ACHN (cell line): ENCODE results near the gene SLITRK3.

ENCODE experiments used
- DNase-seq: peaks from one replicate; pipeline ENCODE4 v3.0.0-alpha.2; 2015
- in situ Hi-C: cut with HindIII; loops from 2 replicates; pipeline ENCODE4 v1.10.0; 2017; ENCODE audit warnings: low sequenced_read_pairs, low pct_ligation_motif_present, low pct_unique_long_range_greater_than_20kb

SLITRK3 gene, protein sequence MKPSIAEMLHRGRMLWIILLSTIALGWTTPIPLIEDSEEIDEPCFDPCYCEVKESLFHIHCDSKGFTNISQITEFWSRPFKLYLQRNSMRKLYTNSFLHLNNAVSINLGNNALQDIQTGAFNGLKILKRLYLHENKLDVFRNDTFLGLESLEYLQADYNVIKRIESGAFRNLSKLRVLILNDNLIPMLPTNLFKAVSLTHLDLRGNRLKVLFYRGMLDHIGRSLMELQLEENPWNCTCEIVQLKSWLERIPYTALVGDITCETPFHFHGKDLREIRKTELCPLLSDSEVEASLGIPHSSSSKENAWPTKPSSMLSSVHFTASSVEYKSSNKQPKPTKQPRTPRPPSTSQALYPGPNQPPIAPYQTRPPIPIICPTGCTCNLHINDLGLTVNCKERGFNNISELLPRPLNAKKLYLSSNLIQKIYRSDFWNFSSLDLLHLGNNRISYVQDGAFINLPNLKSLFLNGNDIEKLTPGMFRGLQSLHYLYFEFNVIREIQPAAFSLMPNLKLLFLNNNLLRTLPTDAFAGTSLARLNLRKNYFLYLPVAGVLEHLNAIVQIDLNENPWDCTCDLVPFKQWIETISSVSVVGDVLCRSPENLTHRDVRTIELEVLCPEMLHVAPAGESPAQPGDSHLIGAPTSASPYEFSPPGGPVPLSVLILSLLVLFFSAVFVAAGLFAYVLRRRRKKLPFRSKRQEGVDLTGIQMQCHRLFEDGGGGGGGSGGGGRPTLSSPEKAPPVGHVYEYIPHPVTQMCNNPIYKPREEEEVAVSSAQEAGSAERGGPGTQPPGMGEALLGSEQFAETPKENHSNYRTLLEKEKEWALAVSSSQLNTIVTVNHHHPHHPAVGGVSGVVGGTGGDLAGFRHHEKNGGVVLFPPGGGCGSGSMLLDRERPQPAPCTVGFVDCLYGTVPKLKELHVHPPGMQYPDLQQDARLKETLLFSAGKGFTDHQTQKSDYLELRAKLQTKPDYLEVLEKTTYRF

DNA sequence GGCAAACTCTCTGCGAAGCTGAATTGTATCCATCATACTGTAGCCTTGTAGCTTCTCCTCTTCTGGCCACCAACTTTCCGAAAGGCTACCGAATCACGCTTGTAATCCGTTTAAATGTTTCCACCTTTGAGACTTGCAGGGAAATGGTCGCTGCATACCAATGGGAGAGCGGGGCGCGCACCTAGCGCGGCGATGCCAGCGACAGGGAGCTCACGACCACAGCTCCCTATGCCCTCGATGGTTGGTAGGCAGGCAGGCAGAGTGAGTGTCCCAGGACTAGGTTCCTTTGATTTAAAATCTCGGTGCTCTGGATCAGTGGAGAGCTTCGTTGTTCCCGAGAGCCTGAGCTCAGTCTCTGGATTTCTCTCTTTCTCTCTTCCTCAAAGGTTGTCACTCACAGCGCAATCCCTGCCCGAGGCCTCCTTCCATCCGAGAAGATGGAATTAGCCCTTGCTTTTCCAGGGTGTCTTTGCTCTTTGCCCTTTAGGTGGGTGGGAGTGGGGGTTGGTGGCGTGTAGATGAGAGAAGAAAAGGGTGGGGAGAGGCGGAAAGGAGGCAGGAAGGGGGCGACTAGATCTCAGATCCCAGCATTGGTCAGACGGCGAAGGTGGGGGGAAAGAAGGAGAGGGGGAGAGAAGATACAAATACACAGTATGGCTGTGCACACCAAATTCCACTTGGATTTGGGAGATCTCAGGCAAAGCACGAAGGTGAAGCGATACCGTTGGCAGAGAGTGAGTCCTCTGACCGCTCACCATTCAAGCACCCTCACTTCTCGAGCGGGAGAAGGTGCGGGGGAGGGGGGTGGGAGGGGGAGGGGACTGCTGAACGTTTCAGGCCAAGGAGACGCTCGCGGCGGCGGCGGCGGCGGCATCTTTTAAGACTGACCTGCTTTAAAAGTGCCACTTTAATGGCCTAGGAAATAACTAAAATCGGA is at the start of gene SLITRK3:
SLITRK3 (minus strand) TSS at position 745 of the 937 bp plus-strand sequence. CDS start 5,554 bp downstream, outside the sequence.
- in situ Hi-C loops: no loop called here
- DNase-seq: no peak

DNA sequence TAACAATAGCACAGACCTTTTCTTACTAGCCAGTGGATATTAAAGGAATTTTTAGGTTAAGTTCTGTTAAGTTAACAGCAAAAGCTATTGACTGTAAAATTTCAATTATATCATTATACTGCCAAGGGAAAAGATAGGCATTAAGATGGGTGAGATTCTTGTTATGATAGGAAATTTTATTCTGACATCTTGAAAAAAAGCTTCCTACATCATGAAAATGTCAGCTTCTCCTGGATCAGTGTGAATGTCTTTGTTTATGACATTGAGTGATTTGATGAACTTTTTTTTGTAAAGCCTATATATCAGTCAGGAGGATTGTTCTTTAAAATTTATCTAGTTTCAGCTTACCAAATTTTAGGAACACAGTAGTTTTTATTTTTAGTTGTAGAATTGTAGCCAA is 47.4 kb upstream of the SLITRK3 start:
- in situ Hi-C loops: no loop called here
- no peak for DNase-seq

GRCh38 chr3:165233501-165234195 is 37.5 kb upstream of the SLITRK3 start:
- no peak for DNase-seq
- in situ Hi-C loops: no loop called here

- DNase-seq: no peak
- in situ Hi-C loops: no loop called here
These were observed 29.4 kb upstream of the SLITRK3 start for GRCh38 chr3:165225604-165226003.

DNA sequence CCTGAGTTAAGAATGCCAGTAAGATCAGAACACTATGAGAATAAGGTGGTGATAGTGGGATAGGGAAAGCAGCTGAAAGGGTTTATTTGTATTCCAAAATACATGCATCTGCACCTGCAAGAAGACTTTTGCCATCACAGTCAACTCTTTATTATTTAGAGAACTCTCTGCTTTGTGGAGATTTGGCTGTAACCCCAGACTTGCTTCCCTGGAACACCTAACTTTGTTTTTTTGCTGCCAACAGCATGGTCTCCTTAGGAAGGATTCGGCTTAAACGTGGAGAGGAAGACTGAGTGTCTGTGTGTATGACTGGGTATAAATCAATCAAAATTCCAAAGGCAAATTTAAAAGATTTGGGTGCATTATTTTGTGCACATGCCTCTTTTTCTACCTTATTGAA is 21.6 kb upstream of the SLITRK3 start:
- in situ Hi-C loops: no loop called here
- no peak for DNase-seq

GRCh38 chr3:165212580-165212979 is 16.4 kb upstream of the SLITRK3 start:
- DNase-seq: no peak
- in situ Hi-C loops: no loop called here

GRCh38 chr3:165211721-165212120 is 15.5 kb upstream of the SLITRK3 start:
- in situ Hi-C loops: no loop called here
- no peak for DNase-seq

- in situ Hi-C loops: no loop called here
- DNase-seq: no peak
These were observed 14.5 kb upstream of the SLITRK3 start for GRCh38 chr3:165210727-165211126.

GRCh38 chr3:165210132-165210531 is 13.9 kb upstream of the SLITRK3 start:
- peak; percentile 17 for DNase-seq

GRCh38 chr3:165206454-165207266 is 10.5 kb upstream of the SLITRK3 start:
- in situ Hi-C loops: no loop called here
- peak; percentile 81 for DNase-seq

More at GRCh38 chr3:165210132-165210531, 13.9 kb upstream of the SLITRK3 start:
- in situ Hi-C loops: no loop called here

- in situ Hi-C loops: no loop called here
- DNase-seq: no peak
These were observed 8.3 kb upstream of the SLITRK3 start for GRCh38 chr3:165204445-165204844.

GRCh38 chr3:165202995-165203394 is 6.8 kb upstream of the SLITRK3 start:
- in situ Hi-C loops: no loop called here
- no peak for DNase-seq

GRCh38 chr3:165201964-165202363 is 5.8 kb upstream of the SLITRK3 start:
- no peak for DNase-seq
- in situ Hi-C loops: no loop called here

DNA sequence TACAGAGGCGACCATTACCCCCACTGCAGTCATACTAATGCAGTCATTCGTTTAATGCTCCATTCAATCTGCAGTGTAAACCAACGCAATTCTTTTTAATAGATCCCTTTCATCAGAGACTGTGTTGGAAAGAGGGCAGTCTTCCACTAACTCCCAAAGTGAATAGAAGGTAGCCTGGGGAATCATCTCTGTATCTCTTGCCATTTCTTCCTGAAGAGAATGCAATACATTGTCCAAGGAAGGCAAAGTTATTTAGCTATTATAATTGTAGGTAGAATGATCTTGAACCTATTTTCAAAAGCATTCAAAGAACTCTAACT is 1.3 kb upstream of the SLITRK3 start:
- in situ Hi-C loops: no loop called here
- no peak for DNase-seq

- peak; percentile 12 for DNase-seq
- in situ Hi-C loops: no loop called here
These were observed 645 bp upstream of the SLITRK3 start for GRCh38 chr3:165196577-165197480.

GRCh38 chr3:165195241-165195639 is 944 bp downstream of the SLITRK3 start:
- DNase-seq: no peak
- in situ Hi-C loops: no loop called here
